Thyroid gland (tissue), 4 donors: ENCODE results near the gene TBX2.

ENCODE experiments used
- POLR2A ChIP-seq, 2 donors: fragments of 450-650 bp; IDR thresholded peaks; one replicate each; pipeline ENCODE4 v1.6.1; 2017; ENCODE audit warnings: antibody characterized with exemption in 2 of 2, mild to moderate bottlenecking in 2 of 2, moderate library complexity in 1 of 2
- TF ChIP-seq, protein P1 (sequence below), 6 experiments: fragments of 200-600 bp in 3 of 6; fragments of 450-650 bp in 3 of 6; sonication (generic) in 3 of 6; IDR thresholded peaks; one replicate each; pipeline ENCODE4 v1.5.1; 2016 to 2019; ENCODE audit warnings: antibody characterized with exemption in 6 of 6, mild to moderate bottlenecking in 2 of 6, inconsistent platforms in 1 of 6, moderate library complexity in 1 of 6

- TF ChIP-seq, protein P1, sequence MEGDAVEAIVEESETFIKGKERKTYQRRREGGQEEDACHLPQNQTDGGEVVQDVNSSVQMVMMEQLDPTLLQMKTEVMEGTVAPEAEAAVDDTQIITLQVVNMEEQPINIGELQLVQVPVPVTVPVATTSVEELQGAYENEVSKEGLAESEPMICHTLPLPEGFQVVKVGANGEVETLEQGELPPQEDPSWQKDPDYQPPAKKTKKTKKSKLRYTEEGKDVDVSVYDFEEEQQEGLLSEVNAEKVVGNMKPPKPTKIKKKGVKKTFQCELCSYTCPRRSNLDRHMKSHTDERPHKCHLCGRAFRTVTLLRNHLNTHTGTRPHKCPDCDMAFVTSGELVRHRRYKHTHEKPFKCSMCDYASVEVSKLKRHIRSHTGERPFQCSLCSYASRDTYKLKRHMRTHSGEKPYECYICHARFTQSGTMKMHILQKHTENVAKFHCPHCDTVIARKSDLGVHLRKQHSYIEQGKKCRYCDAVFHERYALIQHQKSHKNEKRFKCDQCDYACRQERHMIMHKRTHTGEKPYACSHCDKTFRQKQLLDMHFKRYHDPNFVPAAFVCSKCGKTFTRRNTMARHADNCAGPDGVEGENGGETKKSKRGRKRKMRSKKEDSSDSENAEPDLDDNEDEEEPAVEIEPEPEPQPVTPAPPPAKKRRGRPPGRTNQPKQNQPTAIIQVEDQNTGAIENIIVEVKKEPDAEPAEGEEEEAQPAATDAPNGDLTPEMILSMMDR (IDR thresholded peaks at IDR 0.05): no peak
- no peak for TF ChIP-seq POLR2A (IDR thresholded peaks at IDR 0.05)
Measured at GRCh38 chr17:61379457-61380216, 20.0 kb upstream of the TBX2 start.
